OCI-LY1 (cell line): ENCODE data around the gene RTL1.

ENCODE experiments used
- CTCF ChIP-seq: fragments of 200-600 bp; sonication (generic), shearing (Covaris generic); IDR thresholded peaks from 2 replicates; pipeline ENCODE4 v1.5.1; 2017; ENCODE audit warnings: mild to moderate bottlenecking, antibody characterized with exemption, low read length, moderate library complexity, mixed read lengths
- EZH2 ChIP-seq: fragments of 200-600 bp; sonication (generic), shearing (Covaris generic); IDR thresholded peaks from 2 replicates; pipeline ENCODE4 v1.8.0; 2017; ENCODE audit warnings: borderline replicate concordance, mixed run types, mild to moderate bottlenecking, antibody characterized with exemption, low read length, moderate library complexity, mixed read lengths

- no peak for TF ChIP-seq CTCF
- TF ChIP-seq EZH2, result no peak
Measured at GRCh38 chr14:100944052-100944451, 40.5 kb upstream of the RTL1 start.
